NOMO-1 (cell line): ENCODE results near the gene PADI2.

Experiments used
- DNase-seq, 2 experiments: peaks; one replicate each; lab custom pipeline; 2025; ENCODE audit not compliant: unreplicated experiment in 2 of 2; lab: John Stamatoyannopoulos, UW

The PADI2 gene

DNA sequence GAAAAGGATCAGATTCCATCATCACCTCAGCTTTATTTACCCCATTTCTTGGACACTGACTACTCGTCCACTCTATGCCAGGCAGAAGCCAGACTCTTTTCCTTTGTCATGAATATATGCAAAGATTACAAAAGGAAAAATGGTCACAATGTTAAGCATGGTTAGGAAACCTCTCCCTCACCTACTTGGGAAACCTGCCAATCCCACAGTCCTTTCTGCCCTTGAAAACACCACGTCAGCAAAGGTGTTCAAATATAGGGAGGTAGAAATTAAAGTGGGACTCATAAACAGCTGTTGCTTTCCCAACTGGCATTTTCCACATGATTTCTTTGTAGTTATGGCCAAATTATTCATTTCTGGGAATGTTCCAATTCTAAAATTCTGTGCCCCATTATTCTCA is 91.4 kb downstream of the PADI2 start:
- DNase-seq, result no peak

DNA sequence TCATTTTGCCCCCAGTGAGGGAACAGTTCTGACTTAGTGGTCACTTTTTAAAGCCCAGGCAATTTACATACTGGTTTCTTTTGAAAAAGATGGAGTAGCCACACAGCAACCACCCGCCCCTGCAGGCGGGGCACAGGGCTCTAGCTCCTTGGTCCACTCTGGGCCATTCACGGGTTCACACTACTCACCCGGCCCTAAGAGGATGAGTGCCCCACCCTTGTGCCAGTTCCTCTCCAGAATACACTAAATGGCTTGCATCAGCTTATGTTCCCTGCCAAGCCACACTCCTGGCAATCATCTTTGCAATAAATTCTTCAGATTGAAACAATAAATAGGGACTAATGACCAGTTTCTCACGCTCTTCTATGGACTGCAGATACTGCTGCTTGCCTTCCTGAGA is 91.8 kb downstream of the PADI2 start:
- DNase-seq, result no peak

GRCh38 chr1:17024721-17025120 is 94.5 kb downstream of the PADI2 start:
- DNase-seq, result no peak

DNA sequence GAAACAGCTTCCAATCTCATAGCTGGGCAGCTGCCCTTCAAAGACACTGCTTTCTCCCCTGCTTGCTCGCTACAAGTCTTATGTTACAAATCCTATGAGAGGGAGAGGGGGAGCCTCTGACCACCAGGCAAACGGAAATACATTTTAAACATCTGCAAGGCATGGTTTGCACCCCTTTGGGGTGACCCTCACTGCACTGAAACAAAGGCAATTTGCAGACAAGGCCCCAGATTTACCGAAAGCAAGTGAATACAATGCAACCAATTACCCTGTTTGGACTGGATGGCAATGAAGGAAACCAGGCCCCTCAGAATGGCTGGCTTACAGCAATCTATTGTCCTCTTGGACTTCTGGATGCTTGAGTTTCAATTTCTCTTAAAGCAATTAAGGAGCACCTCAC is 95.7 kb downstream of the PADI2 start:
- no peak for DNase-seq

DNA sequence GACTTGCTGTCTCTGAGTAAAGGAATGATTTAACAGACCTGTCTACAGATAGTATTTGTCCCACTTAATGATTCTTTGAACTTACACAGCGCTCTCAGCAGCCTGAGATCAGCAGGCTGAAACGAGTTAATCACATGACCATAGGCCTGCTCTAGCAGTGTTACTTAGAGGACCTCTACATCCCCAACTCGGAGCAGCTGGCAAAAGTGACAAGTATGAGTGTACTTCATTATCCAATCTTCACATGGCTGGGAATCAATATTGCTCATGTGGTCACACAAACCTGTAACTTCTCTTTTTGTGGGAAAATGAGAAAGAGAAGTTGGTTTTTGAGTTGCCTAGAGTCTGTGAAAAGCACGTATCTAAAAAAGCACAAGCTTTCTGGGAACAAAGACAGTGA is 96.1 kb downstream of the PADI2 start:
- peak; percentile 25 to 84 for DNase-seq

DNA sequence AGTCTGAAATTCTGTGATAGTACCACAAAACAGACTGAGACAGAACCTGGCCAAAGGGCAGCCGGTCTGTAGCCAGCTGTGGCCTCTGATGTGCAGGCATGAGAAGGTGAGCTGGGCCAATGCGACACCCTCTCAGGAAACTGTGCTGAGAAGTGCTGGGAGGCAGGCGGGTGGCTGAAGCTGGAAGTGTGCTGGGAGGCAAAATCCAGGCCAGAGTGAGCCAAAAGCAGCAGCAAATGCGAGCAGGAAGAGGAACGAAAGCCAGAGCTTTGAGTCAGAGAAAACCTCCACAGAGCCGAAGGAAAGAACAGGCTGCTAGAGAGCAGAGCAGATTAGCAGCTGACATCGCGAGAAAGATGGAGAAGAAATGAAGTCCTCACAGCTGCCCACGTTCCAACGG is 97.4 kb downstream of the PADI2 start:
- no peak for DNase-seq

DNA sequence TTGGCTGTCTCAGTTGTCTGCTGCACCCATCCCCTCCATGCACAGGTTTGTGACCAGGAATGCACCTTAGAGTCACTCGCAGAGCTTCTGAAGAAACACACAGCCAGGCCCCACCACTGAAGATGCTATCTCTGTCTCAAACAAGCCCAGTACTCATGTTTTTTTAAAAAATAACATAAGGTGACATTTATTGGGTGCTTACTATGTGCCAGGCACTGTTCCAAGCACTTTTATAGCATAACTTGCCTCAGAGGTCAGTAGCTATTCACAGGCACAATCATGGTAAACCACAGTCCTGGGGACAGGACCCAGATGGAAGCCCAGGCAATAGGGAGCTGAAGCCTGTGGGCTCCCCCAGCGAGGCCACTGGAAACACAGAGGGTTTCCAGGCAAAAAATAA is 98.7 kb downstream of the PADI2 start:
- no peak for DNase-seq

GRCh38 chr1:17018849-17019248 is 100.4 kb downstream of the PADI2 start:
- no peak for DNase-seq

GRCh38 chr1:17017435-17017834 is 101.8 kb downstream of the PADI2 start:
- no peak for DNase-seq
